ENCODE data around the gene KRT32.
"Not testable (repeated sequence)": the region's sequence is repeated elsewhere in the genome, so short reads cannot be mapped to it uniquely, and the experiment has no call there.

Gene KRT32

GRCh38 chr17:41430376-41430775 lies 36.8 kb downstream of the KRT32 start:
- not testable (repeated sequence) for DNase-seq (ENCODE audit: extremely low read depth in 1 of 2, low read depth in 1 of 2)

GRCh38 chr17:41429667-41430066 lies 37.5 kb downstream of the KRT32 start:
- DNase-seq (ENCODE audit: extremely low read depth in 1 of 2, low read depth in 1 of 2), result no peak

GRCh38 chr17:41428591-41429291 lies 38.4 kb downstream of the KRT32 start:
- DNase-seq (ENCODE audit: extremely low read depth in 1 of 2, low read depth in 1 of 2), result no peak

GRCh38 chr17:41424111-41424635 lies 43.0 kb downstream of the KRT32 start, which contains the start of gene KRT37:
Gene KRT37, minus strand, starts transcription at chr17:41424585. Its CDS starts 62 bp downstream, at chr17:41424523.
- no peak for DNase-seq (ENCODE audit: extremely low read depth in 1 of 2, low read depth in 1 of 2)

- DNase-seq (ENCODE audit: extremely low read depth in 1 of 2, low read depth in 1 of 2), result not testable (repeated sequence)
Measured at GRCh38 chr17:41422586-41422985, 44.6 kb downstream of the KRT32 start.

GRCh38 chr17:41421617-41422016 lies 45.6 kb downstream of the KRT32 start:
- no peak for DNase-seq (ENCODE audit: extremely low read depth in 1 of 2, low read depth in 1 of 2)

GRCh38 chr17:41421116-41421515 lies 46.1 kb downstream of the KRT32 start:
- no peak for DNase-seq (ENCODE audit: extremely low read depth in 1 of 2, low read depth in 1 of 2)

GRCh38 chr17:41420134-41420533 lies 47.1 kb downstream of the KRT32 start:
- DNase-seq (ENCODE audit: extremely low read depth in 1 of 2, low read depth in 1 of 2), result no peak

GRCh38 chr17:41419716-41420115 lies 47.5 kb downstream of the KRT32 start:
- DNase-seq (ENCODE audit: extremely low read depth in 1 of 2, low read depth in 1 of 2), result no peak

GRCh38 chr17:41418116-41418860 lies 48.9 kb downstream of the KRT32 start:
- DNase-seq (ENCODE audit: extremely low read depth in 1 of 2, low read depth in 1 of 2), result no peak

- DNase-seq (ENCODE audit: extremely low read depth in 1 of 2, low read depth in 1 of 2), result no peak
Measured at GRCh38 chr17:41417576-41418015, 49.6 kb downstream of the KRT32 start.

GRCh38 chr17:41417127-41417526 lies 50.1 kb downstream of the KRT32 start:
- DNase-seq (ENCODE audit: extremely low read depth in 1 of 2, low read depth in 1 of 2), result no peak

GRCh38 chr17:41416479-41416878 lies 50.7 kb downstream of the KRT32 start:
- DNase-seq (ENCODE audit: extremely low read depth in 1 of 2, low read depth in 1 of 2), result no peak

GRCh38 chr17:41415833-41416335 lies 51.3 kb downstream of the KRT32 start:
- DNase-seq (ENCODE audit: extremely low read depth in 1 of 2, low read depth in 1 of 2), result no peak

GRCh38 chr17:41415411-41415810 lies 51.8 kb downstream of the KRT32 start:
- no peak for DNase-seq (ENCODE audit: extremely low read depth in 1 of 2, low read depth in 1 of 2)

- no peak for DNase-seq (ENCODE audit: extremely low read depth in 1 of 2, low read depth in 1 of 2)
Measured at GRCh38 chr17:41413982-41414381, 53.2 kb downstream of the KRT32 start.

- DNase-seq (ENCODE audit: extremely low read depth in 1 of 2, low read depth in 1 of 2), result no peak
Measured at GRCh38 chr17:41413353-41413957, 53.7 kb downstream of the KRT32 start.

- DNase-seq (ENCODE audit: extremely low read depth in 1 of 2, low read depth in 1 of 2), result no peak
Measured at GRCh38 chr17:41411072-41411840, 55.9 kb downstream of the KRT32 start.
